PC-9 (cell line): ENCODE data around the gene TTC7B. TPM values are rescaled to one million over a fixed set of nuclear protein-coding genes. Genes with fewer than 3 reads are reported as not detected.

ENCODE experiments used
- BruUV-seq: library from RNA; stranded (reverse); fragments of 400-500 nt; replicated peaks from 2 replicates; lab custom pipeline; 2021; lab: Mats Ljungman, UMichigan
- CTCF ChIA-PET: fragments of 300-600 bp; sonication (Branson Sonifier 250); formaldehyde crosslinking; loops from one replicate; lab custom pipeline; 2022; ENCODE audit warnings: antibody characterized with exemption; lab: Charles Lee
- POLR2A ChIA-PET: fragments of 300-600 bp; sonication (Branson Sonifier 250); formaldehyde crosslinking; loops from one replicate; lab custom pipeline; 2022; ENCODE audit warnings: antibody characterized with exemption; ENCODE audit not compliant: unreplicated experiment; lab: Charles Lee
- DNase-seq, 2 experiments: peaks; one replicate each; pipeline versions ENCODE4 v3.0.0 to v3.0.0-alpha.2; 2015 to 2022; ENCODE audit warnings: mixed read lengths in 1 of 2
- H2AFZ ChIP-seq: fragments of 200-600 bp; sonication (generic); 2 replicates; pipeline ENCODE4 v1.8.1; 2017; ENCODE audit warnings: antibody characterized with exemption
- H3F3A ChIP-seq: fragments of 200-600 bp; sonication (generic); 2 replicates; pipeline ENCODE4 v1.8.1; 2017; ENCODE audit warnings: antibody characterized with exemption, mild to moderate bottlenecking, low read depth; ENCODE audit not compliant: insufficient read depth
- H3K27ac ChIP-seq: fragments of 200-600 bp; sonication (generic); 2 replicates; pipeline ENCODE4 v1.6.1; 2016; ENCODE audit warnings: mixed run types
- H3K27me3 ChIP-seq: fragments of 200-600 bp; sonication (generic); 2 replicates; pipeline ENCODE4 v1.6.1; 2016; ENCODE audit warnings: low read depth, mixed run types; ENCODE audit not compliant: insufficient read depth
- H3K36me3 ChIP-seq: fragments of 200-600 bp; sonication (generic); 2 replicates; pipeline ENCODE4 v1.6.1; 2016; ENCODE audit warnings: low read depth, mixed run types
- H3K4me1 ChIP-seq: fragments of 200-600 bp; sonication (generic); replicated peaks from 2 replicates; pipeline ENCODE4 v1.6.1; 2016; ENCODE audit warnings: mixed run types; ENCODE audit not compliant: insufficient read depth
- H3K4me2 ChIP-seq: fragments of 200-600 bp; sonication (generic); 2 replicates; pipeline ENCODE4 v1.6.1; 2017; ENCODE audit warnings: mixed run types
- H3K4me3 ChIP-seq: fragments of 200-600 bp; sonication (generic); 2 replicates; pipeline ENCODE4 v1.6.1; 2016; ENCODE audit warnings: mixed run types
- H3K79me2 ChIP-seq: fragments of 200-600 bp; sonication (generic); 2 replicates; pipeline ENCODE4 v1.6.1; 2017; ENCODE audit warnings: low read depth, mixed run types
- H3K9me2 ChIP-seq: fragments of 200-600 bp; sonication (generic); 2 replicates; pipeline ENCODE4 v1.8.1; 2017; ENCODE audit warnings: mild to moderate bottlenecking; ENCODE audit not compliant: insufficient read depth
- H3K9me3 ChIP-seq: fragments of 200-600 bp; sonication (generic); 2 replicates; pipeline ENCODE4 v1.8.1; 2016; ENCODE audit warnings: low read depth; ENCODE audit not compliant: insufficient read depth
- H4K20me1 ChIP-seq: fragments of 200-600 bp; sonication (generic); 2 replicates; pipeline ENCODE4 v1.8.1; 2017; ENCODE audit not compliant: insufficient read depth
- CTCF ChIP-seq: fragments of 200-600 bp; sonication (generic); conservative IDR thresholded peaks from 2 replicates; pipeline ENCODE4 v1.6.1; 2017; ENCODE audit warnings: mixed run types, antibody characterized with exemption, mild to moderate bottlenecking, moderate library complexity
- EZH2 ChIP-seq: fragments of 200-600 bp; sonication (generic); IDR thresholded peaks from 2 replicates; pipeline ENCODE4 v1.8.0; 2017; ENCODE audit warnings: antibody characterized with exemption, low read depth
- intact Hi-C: fragments of 100-400 bp; cut with micrococcal nuclease; formaldehyde crosslinking; loops from one replicate; pipeline ENCODE4 v1.10.0; 2022; ENCODE audit not compliant: unreplicated experiment
- total RNA-seq: library from RNA; stranded (reverse); gene quantifications from 2 replicates; pipeline ENCODE4 v1.2.3, GENCODE V29; 2021

The TTC7B gene
- total RNA-seq, 1 experiment from 2014 or later: 6.8 TPM

DNA sequence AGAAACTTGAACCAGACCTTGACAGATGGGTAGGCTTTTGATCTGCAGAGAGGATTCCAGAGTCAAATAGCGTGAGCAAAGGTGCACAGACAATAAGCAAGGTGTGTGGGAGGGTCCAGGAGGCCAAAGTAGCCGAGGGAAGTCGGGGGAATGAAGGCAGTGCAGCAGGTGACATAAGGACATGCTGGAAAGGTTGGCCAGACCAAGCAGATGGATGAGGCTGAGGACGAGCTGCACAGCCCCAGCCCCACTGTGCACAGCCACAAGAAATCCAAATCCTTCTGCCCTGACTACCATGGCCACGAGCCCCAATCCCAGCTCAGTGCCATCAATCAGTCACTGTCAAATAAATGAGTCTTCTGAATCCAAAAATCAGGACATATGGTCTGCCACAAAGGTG, 5.4 kb downstream of the TTC7B start:
- Histone ChIP-seq H3K4me2 (no peak overlapping the region), H3K36me3 (no peaks in the 10 kb centered on the region), H3K9me3 (no peaks in the 10 kb centered on the region), H3K9me2 (no peaks in the 10 kb centered on the region), H3K27me3 (no peaks in the 10 kb centered on the region), H4K20me1 (no peaks in the 10 kb centered on the region), H3F3A (no peaks in the 10 kb centered on the region), H2AFZ (no peak overlapping the region), H3K79me2 (no peaks in the 10 kb centered on the region), H3K4me3 (no peak overlapping the region), H3K27ac (no peak overlapping the region), H3K4me1 (no peaks in the 10 kb centered on the region)
- no peak for DNase-seq
- TF ChIP-seq CTCF (no peak), EZH2 (no peak)
- intact Hi-C loops: no loop called here
- CTCF ChIA-PET: no interaction called here
- no TSS peak for BruUV-seq
- POLR2A ChIA-PET: no interaction called here

DNA sequence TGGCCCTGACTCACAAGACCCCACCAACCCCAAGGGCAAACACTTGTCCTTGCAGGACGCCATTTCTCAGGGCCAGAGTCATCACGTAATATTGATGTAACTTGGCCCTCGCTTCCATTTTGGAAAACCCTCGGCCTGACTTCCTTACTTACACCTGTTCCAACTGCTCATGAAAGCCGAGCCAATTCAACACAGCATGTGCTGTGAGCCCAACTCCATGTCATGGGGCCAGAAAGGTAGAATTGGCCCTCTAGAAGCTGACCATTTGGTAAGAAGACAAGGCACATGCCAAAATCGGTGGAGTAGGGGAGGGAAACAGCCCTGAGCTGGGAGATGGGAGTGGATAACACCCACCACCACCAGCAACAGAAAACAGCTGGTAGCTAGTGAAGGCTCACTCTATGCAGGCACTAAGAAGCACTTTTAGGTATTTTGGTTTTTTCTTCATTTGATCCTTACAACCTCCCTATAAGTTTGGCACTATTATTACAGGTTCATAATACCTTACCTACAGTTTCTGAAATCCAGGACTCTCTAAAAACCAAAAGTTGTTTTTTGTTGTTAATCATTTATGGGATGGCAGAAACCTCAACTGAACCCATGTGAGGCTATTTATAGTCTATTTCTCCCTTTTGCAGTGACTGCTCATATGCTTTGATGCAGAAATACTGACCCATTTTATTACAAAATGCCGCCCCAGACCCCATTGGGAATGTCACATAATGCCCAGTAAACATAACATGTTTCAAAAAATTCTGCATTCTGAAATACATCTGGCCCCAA, 6.5 kb downstream of the TTC7B start:
- Histone ChIP-seq H3K36me3 (no peaks in the 10 kb centered on the region), H3K27me3 (no peaks in the 10 kb centered on the region), H3K4me2 (no peak overlapping the region), H2AFZ (no peak overlapping the region), H3K9me3 (no peaks in the 10 kb centered on the region), H3F3A (no peaks in the 10 kb centered on the region), H3K4me1 (no peaks in the 10 kb centered on the region), H3K4me3 (no peak overlapping the region), H3K9me2 (no peaks in the 10 kb centered on the region), H3K27ac (no peak overlapping the region), H3K79me2 (no peaks in the 10 kb centered on the region), H4K20me1 (no peaks in the 10 kb centered on the region)
- BruUV-seq: no TSS peak
- DNase-seq: no peak
- ChIA-PET CTCF (no interaction called here), POLR2A (no interaction called here)
- intact Hi-C loops: no loop called here
- no peak for TF ChIP-seq CTCF
- no peak for TF ChIP-seq EZH2

DNA sequence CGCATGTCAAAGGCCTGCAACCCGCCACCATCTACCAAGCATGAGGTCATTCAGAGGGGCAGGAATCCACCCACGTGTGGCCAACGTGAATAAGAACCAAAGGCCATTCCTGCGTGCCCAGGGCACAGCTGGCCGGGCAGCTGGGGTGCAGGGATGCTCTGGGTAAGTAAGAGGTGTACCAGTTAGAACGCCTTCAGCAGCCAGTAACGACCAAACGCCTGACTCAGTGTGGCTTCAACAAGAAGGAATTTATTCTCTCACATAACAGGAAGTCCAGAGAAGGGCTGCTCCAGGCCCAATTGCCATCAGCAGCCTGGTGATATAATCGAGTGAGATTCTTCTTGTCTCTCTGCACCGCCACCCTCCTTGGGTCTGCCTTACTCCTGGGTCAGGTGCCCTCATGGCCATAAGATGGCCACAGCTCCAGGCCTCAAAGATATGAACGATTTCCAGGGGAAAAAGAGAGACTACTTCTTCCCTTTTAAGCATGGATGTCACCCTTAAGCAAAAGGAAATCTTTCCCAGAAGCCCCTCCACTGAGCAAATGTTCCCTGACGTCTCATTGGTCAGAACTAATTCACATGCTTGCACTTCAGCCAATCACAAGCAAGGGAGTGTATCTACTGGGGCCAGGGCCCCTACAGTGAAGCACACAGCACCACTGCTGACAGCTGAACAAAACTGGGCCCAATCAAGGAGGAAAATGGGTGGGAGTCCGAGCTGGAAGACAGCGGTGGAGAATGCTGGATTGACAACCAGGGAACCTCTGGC, 7.3 kb downstream of the TTC7B start:
- no peak for DNase-seq
- Histone ChIP-seq H4K20me1 (no peaks in the 10 kb centered on the region), H3K9me3 (no peaks in the 10 kb centered on the region), H3F3A (no peaks in the 10 kb centered on the region), H3K4me1 (no peaks in the 10 kb centered on the region), H3K27me3 (no peaks in the 10 kb centered on the region), H3K36me3 (no peaks in the 10 kb centered on the region), H2AFZ (no peak overlapping the region), H3K79me2 (no peaks in the 10 kb centered on the region), H3K4me3 (no peak overlapping the region), H3K9me2 (no peaks in the 10 kb centered on the region), H3K4me2 (no peak overlapping the region), H3K27ac (no peak overlapping the region)
- BruUV-seq: no TSS peak
- POLR2A ChIA-PET: no interaction called here
- TF ChIP-seq EZH2 (no peak), CTCF (no peak)
- CTCF ChIA-PET: no interaction called here
- intact Hi-C loops: no loop called here
